Measurements from ENCODE around the gene ZNF497. TPM values are rescaled to one million over a fixed set of nuclear protein-coding genes. Genes with fewer than 3 reads are reported as not detected.
A peak's percentile ranks its signal among the peaks of the same experiment; 100 is the strongest.

The ZNF497 gene
- total and polyA plus RNA-seq, 2 of the 8 experiments (the other 6 are each of a cell fraction or from before 2014, with no cell fraction given) = 0.93 to 1.4 TPM

- no peak for TF ChIP-seq ZNF274 (IDR thresholded peaks at IDR 0.05; ENCODE audit: borderline replicate concordance, extremely low read depth, low read length)
- peak; percentile 100 for TF ChIP-seq PHF8 (conservative IDR thresholded peaks at IDR 0.05; ENCODE audit: low read depth, low read length)
- TF ChIP-seq RXRA (IDR thresholded peaks at IDR 0.05; ENCODE audit: insufficient read depth, low read depth, low read length) = no peak
- TF ChIP-seq, protein P1, sequence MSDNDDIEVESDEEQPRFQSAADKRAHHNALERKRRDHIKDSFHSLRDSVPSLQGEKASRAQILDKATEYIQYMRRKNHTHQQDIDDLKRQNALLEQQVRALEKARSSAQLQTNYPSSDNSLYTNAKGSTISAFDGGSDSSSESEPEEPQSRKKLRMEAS (IDR thresholded peaks at IDR 0.05) = peak; percentile 86
- TF ChIP-seq FOSL1 (IDR thresholded peaks at IDR 0.05; ENCODE audit: insufficient read depth, low read depth, low read length) = no peak
- peak; percentile 83 for TF ChIP-seq CREB1 (IDR thresholded peaks at IDR 0.05)
- no peak for TF ChIP-seq BRCA1 (IDR thresholded peaks at IDR 0.05; ENCODE audit: low read depth, low read length)
- TF ChIP-seq TEAD4 (IDR thresholded peaks at IDR 0.05; ENCODE audit: low read depth, low read length) = no peak
- 0 out of 2 replicates have a peak, but pooled peaks have one; percentile 30 for TF ChIP-seq SRF (IDR thresholded peaks at IDR 0.05; ENCODE audit: low read depth, low read length)
- TF ChIP-seq HDAC2 (IDR thresholded peaks at IDR 0.05; ENCODE audit: borderline replicate concordance in 1 of 2, low read depth in 2 of 2, low read length in 2 of 2) = peak; percentile 67 to 86; a peak in 2 of 4 replicates
- TF ChIP-seq TCF12 (IDR thresholded peaks at IDR 0.05; ENCODE audit: low read depth, low read length) = peak; percentile 72; the same call in 1 of the 2 replicates
- TF ChIP-seq GTF2F1 (IDR thresholded peaks at IDR 0.05; ENCODE audit: borderline replicate concordance, low read depth, low read length) = peak; percentile 59; the same call in 1 of the 2 replicates
- TF ChIP-seq TBP (IDR thresholded peaks at IDR 0.05; ENCODE audit: low read depth, low read length) = peak; percentile 86
- TF ChIP-seq, protein P2, sequence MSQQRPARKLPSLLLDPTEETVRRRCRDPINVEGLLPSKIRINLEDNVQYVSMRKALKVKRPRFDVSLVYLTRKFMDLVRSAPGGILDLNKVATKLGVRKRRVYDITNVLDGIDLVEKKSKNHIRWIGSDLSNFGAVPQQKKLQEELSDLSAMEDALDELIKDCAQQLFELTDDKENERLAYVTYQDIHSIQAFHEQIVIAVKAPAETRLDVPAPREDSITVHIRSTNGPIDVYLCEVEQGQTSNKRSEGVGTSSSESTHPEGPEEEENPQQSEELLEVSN (IDR thresholded peaks at IDR 0.05) = peak; percentile 85
- TF ChIP-seq CBX8 (IDR thresholded peaks at IDR 0.05; ENCODE audit: borderline replicate concordance, low read depth, low read length) = no peak
- peak; percentile 85 for TF ChIP-seq CHD2 (IDR thresholded peaks at IDR 0.05; ENCODE audit: low read length)
- TF ChIP-seq SP1 (IDR thresholded peaks at IDR 0.05; ENCODE audit: low read depth, low read length) = peak; percentile 98
These were observed 18.3 kb upstream of the ZNF497 start, which contains the start of gene ZNF837 (continued) for GRCh38 chr19:58380662-58381459.

Data from H1 (cell line).